ENCODE results near the gene SYDE2.
"Not testable (repeated sequence)": the region's sequence is repeated elsewhere in the genome, so short reads cannot be mapped to it uniquely, and the experiment has no call there.

SYDE2 gene

GRCh38 chr1:85166351-85166750 lies 34.5 kb downstream of the SYDE2 start:
- DNase-seq (ENCODE audit: low read depth) = no peak

GRCh38 chr1:85158910-85159309 lies 41.9 kb downstream of the SYDE2 start:
- no peak for DNase-seq (ENCODE audit: low read depth)

DNA sequence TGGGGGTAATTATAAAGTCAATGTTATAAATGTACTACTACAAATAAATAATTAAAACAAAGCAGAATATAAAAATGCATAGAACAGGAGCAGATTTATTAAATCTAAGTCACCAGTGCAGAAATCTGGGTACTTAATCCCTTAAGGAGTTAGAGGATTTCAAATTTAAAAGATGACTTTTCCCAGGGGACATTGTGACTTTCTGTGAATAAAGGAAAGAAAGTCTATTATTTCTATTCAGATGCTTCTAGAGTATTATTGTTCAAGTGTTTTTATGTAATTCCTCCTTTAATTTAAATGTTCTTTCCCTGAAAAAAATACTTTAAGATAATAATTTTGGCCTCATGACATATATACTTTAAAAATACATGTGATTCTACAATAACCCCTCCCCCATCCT lies 43.4 kb downstream of the SYDE2 start:
- DNase-seq (ENCODE audit: low read depth) = no peak

GRCh38 chr1:85153149-85153891 lies 47.5 kb downstream of the SYDE2 start:
- DNase-seq (ENCODE audit: low read depth) = no peak

DNA sequence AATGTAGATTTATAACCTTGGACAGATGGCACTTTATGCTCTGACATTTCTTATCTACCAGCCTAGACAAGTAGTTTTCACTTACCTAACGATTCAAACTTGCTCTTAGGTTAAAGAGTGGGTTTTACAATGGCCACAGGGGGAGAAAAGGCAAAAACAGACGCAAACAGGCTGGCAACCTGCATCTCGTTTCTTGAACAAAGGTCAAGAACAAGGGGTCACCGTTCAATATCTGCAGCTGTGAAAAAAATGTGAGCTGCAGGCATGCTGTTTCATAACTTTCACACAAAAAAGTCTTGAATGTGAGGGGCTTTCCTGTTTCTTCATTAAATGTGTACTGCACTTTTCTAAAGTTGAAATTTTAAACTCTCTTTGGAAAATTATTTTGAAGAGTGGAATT lies 49.4 kb downstream of the SYDE2 start:
- DNase-seq (ENCODE audit: low read depth) = no peak

DNA sequence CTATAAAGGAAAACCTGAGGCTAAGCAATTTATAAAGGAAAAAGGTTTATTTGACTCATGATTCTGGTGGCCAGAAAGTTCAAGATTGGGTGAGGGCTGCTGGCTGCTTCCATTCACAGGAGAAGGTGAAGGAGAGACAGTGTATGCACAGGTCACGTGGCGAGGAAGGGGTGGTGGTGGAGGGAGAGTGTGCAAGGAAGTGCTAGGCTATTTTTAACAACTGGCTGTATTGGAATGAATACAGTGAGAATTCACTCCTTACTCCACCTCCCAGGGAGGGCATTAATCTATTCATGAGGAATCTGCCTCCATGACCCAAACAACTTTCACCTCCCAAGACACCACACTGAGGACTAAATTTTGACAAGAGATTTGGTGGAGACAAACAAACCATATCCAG lies 51.0 kb downstream of the SYDE2 start:
- DNase-seq (ENCODE audit: low read depth) = peak; percentile 51

DNA sequence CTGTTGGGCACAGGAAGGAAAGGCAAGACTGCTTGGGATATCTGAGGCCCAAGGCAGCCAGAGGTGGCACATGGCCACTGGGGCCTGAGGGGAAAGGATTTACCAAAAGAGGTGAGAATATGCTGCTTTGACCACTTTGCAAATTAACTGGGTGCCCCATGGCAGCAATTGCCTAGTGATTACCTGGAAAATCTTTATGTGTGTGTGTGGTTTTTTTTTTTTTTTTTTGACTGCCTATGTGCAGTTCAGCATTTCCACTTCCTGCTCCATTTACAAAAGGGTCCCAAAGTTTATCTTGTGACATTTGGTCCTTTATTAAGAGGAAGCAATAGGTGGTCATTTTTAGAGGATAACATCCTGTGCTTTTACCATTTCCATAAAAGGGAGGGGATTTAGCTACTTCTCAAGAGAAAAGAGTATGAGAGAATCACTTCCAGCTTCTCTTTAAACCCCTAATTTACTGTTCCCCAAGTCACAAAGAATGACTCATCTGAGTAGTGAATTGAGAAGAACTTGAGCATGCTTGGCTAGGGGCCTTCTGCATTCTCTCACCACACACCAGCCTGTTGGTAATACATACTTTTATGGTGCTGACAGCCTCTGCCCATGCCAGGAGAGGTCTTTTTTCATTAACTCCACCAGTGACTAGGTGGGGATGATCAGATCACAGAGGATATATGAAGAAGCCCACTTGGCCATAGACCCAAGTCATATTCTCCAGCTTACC lies 52.1 kb downstream of the SYDE2 start:
- peak; percentile 80 for DNase-seq (ENCODE audit: low read depth)

- DNase-seq (ENCODE audit: low read depth) = peak; percentile 81
Observed at GRCh38 chr1:85146972-85147359, 53.9 kb downstream of the SYDE2 start.

DNA sequence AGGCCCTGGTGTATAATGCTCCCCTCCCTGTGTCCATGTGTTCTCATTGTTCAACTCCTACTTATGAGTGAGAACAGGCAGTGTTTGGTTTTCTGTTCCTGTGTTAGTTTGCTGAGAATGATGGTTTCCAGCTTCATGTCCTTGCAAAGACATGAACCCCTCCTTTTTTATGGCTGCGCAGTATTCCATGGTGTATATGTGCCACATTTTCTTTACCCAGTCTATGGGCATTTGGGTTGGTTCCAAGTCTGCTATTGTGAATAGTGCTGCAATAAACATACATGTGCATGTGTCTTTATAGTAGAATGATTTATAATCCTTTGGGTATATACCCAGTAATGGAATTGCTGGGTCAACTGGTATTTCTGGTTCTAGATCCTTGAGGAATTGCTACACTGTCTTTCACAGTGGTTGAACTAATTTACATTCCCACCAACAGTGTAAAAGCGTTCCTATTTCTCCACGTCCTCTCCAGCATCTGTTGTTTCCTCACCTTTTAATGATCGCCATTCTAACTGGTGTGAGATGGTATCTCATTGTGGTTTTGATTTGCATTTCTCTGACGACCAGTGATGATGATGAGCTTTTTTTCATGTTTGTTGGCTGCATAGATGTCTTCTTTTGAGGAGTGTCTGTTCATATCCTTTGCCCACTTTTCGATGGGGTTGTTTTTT lies 54.4 kb downstream of the SYDE2 start:
- not testable (repeated sequence) for DNase-seq (ENCODE audit: low read depth)

GRCh38 chr1:85144351-85144750 lies 56.5 kb downstream of the SYDE2 start:
- DNase-seq (ENCODE audit: low read depth) = no peak

GRCh38 chr1:85142753-85143152 lies 58.1 kb downstream of the SYDE2 start:
- DNase-seq (ENCODE audit: low read depth) = no peak

- not testable (repeated sequence) for DNase-seq (ENCODE audit: low read depth)
Observed at GRCh38 chr1:85138439-85138838, 62.4 kb downstream of the SYDE2 start.

DNA sequence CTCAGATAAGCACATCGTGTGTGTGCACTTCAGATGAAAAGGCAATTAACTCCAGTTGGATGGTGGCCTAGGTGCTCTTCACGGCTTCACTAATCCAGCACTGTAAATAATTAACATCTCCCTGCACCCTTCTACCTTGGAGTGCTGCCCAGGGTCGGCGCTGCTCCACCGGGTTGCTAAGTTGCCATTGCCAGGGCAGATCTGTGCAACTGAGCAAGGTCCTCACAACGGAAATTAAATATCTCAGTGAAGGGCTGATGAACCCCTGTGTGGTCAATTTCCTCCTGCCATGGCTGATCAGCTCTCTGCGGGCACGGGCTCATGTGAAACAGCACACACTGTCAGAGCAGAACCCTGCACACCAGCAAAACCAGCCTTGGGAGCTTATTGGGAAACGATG lies 63.2 kb downstream of the SYDE2 start:
- no peak for DNase-seq (ENCODE audit: low read depth)

DNA sequence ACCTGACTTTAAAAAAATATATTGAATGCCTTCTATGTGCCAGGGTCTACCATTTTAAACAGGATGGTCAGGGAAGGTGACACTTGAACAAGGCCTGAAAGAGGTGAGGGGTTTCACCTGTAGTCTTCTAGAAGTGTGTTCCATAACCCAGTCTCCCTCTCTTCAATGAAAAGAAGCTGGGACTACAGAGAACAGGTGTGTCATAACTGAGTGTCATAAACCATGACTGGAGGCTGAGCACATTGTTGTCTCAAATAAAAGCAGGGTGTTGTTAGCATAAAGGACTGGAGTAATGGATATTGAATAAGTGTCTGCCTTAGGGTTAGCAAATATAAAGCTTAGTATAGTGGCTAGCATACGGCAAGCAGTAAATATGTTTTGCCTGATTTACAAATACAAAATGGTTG lies 65.4 kb downstream of the SYDE2 start:
- DNase-seq (ENCODE audit: low read depth) = no peak

DNA sequence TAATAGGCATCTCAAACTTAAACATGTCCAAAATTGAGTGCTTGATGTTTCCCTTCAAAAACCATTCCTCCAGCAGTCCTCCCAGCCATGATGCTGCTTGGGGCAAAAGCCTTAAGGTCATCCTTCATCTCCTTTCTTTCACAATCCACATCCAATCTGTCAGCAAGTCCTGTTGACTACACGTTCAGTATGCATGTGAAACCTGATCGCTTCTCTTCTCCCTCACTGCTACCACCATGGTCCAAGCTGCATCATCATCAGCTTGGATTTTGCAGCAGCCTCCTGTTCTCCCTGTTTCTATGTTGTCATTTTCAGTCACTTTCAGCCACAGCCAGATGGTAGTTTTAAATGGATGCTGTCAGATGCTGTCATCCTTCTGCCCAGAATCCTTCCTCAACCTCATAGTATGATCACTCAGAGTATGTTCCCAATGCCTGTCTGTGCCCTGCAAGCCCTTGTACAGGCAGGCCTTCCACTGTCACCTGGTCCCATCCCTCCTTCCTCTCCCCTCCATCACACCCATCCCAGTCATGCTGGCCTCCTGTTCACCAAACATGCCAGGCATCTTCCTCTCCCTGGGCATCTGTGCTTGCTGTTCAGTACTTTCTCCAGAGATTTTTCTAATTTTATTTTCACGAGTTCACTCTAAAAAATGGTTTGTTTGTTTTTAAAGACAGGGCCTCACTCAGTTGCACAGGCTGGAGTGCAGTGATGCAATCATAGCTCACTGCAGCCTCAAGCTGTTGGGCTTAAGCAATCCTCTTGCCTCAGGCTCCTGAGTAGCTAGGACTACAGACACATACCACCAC lies 66.0 kb downstream of the SYDE2 start:
- peak; percentile 80 for DNase-seq (ENCODE audit: low read depth)

GRCh38 chr1:85133565-85134159 lies 67.2 kb downstream of the SYDE2 start:
- DNase-seq (ENCODE audit: low read depth) = no peak

- no peak for DNase-seq (ENCODE audit: low read depth)
Observed at GRCh38 chr1:85132078-85132720, 68.6 kb downstream of the SYDE2 start.

DNA sequence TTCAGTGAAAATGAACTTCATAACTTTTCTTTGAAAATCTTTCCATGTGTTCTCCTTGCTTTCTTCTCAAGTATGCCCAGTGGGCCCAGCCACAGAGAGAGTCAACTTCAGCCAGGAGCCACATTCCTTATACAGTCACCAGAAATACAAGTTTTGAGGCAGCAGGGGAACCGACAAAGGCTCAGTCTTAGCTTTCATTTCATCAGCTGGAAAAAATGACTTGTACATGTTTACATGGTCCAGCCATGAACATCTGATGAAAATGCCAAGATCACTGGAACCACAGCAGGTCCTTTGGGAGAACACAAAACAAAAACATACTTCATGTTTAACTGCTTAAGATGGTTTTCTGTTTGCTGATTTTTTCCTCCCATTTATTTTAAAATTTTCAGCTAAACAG lies 72.5 kb downstream of the SYDE2 start:
- DNase-seq (ENCODE audit: low read depth) = peak; percentile 54

- no peak for DNase-seq (ENCODE audit: low read depth)
Observed at GRCh38 chr1:85125891-85126290, 74.9 kb downstream of the SYDE2 start.

- DNase-seq (ENCODE audit: low read depth) = no peak
Observed at GRCh38 chr1:85124091-85124490, 76.7 kb downstream of the SYDE2 start.

GRCh38 chr1:85122169-85122568 lies 78.6 kb downstream of the SYDE2 start:
- no peak for DNase-seq (ENCODE audit: low read depth)

Data from EH (cell line).